ENCODE measurements around the gene DSTYK.

DNA sequence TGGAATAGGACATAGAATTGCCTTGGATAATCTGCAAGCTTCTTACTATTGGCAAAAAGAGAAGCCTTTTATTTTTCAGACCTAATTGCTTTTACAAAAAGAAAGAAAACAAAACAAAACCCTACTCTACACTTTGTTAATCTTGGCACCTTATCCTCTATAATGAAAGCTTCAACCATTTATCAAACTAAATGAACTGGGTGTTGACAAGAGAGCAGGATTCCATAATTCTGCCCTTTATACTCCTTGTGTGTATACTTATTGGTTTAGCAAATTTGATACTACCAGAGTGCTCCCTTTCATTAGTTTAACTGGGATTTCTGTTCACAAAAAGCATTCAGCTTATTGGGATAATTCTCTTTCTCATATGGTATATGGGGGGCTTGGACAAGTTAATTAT is 13.2 kb upstream of the DSTYK start:
- no peak for TF ChIP-seq GATA2 (IDR thresholded peaks at IDR 0.05; ENCODE audit: low read depth, low read length)
- TF ChIP-seq GATA3 (IDR thresholded peaks at IDR 0.05; ENCODE audit: low read depth, low read length): no peak

All from SH-SY5Y (cell line).